ENCODE results near the gene MEF2C.

DNA sequence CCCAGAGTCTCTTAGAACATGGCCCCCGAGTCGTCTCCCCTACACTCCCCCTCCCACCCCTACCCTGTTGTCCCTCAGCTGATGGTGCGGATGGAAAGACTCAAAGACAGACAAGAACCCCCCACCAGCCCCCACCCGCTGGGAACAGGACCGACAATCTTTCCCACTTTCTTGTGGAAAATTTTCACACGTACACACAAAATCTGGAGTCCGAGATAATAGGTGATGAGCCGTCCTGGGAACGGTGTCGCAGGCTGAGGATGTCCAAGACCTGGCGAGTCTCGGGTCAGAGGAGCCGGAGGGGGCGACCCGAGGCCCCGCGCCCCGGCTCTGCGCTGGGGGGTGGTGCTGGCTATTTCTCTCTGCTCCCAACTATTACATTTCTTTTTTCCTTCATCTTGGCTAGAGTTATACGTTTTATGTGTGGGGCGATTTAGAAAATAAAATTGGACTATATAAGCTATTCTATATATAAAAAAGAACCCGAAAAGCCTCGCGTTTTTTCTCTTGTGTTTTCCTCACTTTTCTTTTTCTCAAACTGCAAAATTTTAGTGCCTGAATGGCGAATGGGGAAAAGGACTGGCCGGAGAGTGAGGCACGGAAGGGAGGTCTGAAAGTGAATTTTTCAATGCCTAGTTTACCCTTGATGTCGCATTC, 188.8 kb downstream of the MEF2C start:
- TF ChIP-seq, protein P1, sequence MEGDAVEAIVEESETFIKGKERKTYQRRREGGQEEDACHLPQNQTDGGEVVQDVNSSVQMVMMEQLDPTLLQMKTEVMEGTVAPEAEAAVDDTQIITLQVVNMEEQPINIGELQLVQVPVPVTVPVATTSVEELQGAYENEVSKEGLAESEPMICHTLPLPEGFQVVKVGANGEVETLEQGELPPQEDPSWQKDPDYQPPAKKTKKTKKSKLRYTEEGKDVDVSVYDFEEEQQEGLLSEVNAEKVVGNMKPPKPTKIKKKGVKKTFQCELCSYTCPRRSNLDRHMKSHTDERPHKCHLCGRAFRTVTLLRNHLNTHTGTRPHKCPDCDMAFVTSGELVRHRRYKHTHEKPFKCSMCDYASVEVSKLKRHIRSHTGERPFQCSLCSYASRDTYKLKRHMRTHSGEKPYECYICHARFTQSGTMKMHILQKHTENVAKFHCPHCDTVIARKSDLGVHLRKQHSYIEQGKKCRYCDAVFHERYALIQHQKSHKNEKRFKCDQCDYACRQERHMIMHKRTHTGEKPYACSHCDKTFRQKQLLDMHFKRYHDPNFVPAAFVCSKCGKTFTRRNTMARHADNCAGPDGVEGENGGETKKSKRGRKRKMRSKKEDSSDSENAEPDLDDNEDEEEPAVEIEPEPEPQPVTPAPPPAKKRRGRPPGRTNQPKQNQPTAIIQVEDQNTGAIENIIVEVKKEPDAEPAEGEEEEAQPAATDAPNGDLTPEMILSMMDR (IDR thresholded peaks at IDR 0.05; ENCODE audit: insufficient read depth, low read depth, low read length), result no peak
- no peak for TF ChIP-seq EZH2 (IDR thresholded peaks at IDR 0.05; ENCODE audit: insufficient read depth, low read length)
